Measurements from ENCODE around the gene ATP8B1.

- TF ChIP-seq, protein P1, sequence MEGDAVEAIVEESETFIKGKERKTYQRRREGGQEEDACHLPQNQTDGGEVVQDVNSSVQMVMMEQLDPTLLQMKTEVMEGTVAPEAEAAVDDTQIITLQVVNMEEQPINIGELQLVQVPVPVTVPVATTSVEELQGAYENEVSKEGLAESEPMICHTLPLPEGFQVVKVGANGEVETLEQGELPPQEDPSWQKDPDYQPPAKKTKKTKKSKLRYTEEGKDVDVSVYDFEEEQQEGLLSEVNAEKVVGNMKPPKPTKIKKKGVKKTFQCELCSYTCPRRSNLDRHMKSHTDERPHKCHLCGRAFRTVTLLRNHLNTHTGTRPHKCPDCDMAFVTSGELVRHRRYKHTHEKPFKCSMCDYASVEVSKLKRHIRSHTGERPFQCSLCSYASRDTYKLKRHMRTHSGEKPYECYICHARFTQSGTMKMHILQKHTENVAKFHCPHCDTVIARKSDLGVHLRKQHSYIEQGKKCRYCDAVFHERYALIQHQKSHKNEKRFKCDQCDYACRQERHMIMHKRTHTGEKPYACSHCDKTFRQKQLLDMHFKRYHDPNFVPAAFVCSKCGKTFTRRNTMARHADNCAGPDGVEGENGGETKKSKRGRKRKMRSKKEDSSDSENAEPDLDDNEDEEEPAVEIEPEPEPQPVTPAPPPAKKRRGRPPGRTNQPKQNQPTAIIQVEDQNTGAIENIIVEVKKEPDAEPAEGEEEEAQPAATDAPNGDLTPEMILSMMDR (conservative IDR thresholded peaks at IDR 0.05 in 1 of 2, IDR thresholded peaks at IDR 0.05 in 1 of 2; ENCODE audit: low read depth in 1 of 2, low read length in 2 of 2) = no peak
- TF ChIP-seq EZH2 (IDR thresholded peaks at IDR 0.05; ENCODE audit: low read length, missing control alignments) = no peak
These were observed 175.6 kb downstream of the ATP8B1 start for GRCh38 chr18:57627488-57627887.

All from fibroblast of lung (primary cell).